SH-SY5Y (cell line): Measurements from ENCODE around the gene LRRC73.

Experiments
- GATA2 ChIP-seq: IDR thresholded peaks from 2 replicates; pipeline ENCODE4 v1.6.1; 2011; ENCODE audit warnings: mild to moderate bottlenecking, low read depth, low read length
- GATA3 ChIP-seq: IDR thresholded peaks from 2 replicates; pipeline ENCODE4 v1.6.1; 2011; ENCODE audit warnings: low read depth, mild to moderate bottlenecking, low read length, moderate library complexity

- TF ChIP-seq GATA3 (no peak), GATA2 (no peak)
These were observed 13.6 kb downstream of the LRRC73 start for GRCh38 chr6:43496370-43497128.
